K562 (cell line): ENCODE data around the gene BRD7. TPM values are rescaled to one million over a fixed set of nuclear protein-coding genes. Genes with fewer than 3 reads are reported as not detected.

ENCODE experiments used
- ATAC-seq: fragments of 200-7000 bp; cut with Tn5 transposase; 3 replicates; pipeline ENCODE4 v1.9.1; 2020; ENCODE audit warnings: moderate library complexity
- BruUV-seq: library from RNA; stranded (reverse); fragments of 400-500 nt; replicated peaks from 2 replicates; lab custom pipeline; 2021; lab: Mats Ljungman, UMichigan
- CTCF ChIA-PET: fragments of 300-600 bp; formaldehyde crosslinking; extraction: SDS; loops from one replicate; lab custom pipeline; 2021; ENCODE audit warnings: low intra/inter-chr PET ratio; lab: Yijun Ruan, JAX
- POLR2A ChIA-PET: fragments of 300-600, 350-650 bp; sonication (Branson Sonifier 250); formaldehyde crosslinking; extraction: SDS; loops from one replicate; lab custom pipeline; 2021; ENCODE audit warnings: antibody characterized with exemption, inconsistent platforms; lab: Yijun Ruan, JAX
- DNase-seq, 4 experiments: peaks; one replicate each; pipeline versions ENCODE4 v3.0.0 to v3.0.0-alpha.2; 2011 to 2018; ENCODE audit warnings: low spot score in 3 of 4, mixed read lengths in 3 of 4; ENCODE audit errors: extremely low read depth in 1 of 4
- FAIRE-seq: peaks from 2 replicates; lab custom pipeline; 2011; peaks lifted over from hg19 to GRCh38; lab: Jason Lieb, UNC
- H2AFZ ChIP-seq: 2 replicates; pipeline ENCODE4 v1.6.0; 2011; ENCODE audit warnings: low read depth, low read length, control low read depth, inconsistent platforms
- H3K27ac ChIP-seq: fragments of 200-600 bp; 3 replicates; pipeline ENCODE4 v1.8.0; 2011; ENCODE audit warnings: low read depth, mild to moderate bottlenecking, control low read depth, inconsistent platforms, low read length, moderate library complexity, mixed read lengths; ENCODE audit errors: extremely low read depth
- H3K27me3 ChIP-seq, 2 experiments: fragments of 300-600 bp in 1 of 2; 2 replicates in 1 of 2; 3 replicates in 1 of 2; pipeline versions ENCODE4 v1.6.0 to v1.8.0; 2011; ENCODE audit warnings: inconsistent platforms in 2 of 2, low read length in 2 of 2, mild to moderate bottlenecking in 1 of 2, mixed read lengths in 1 of 2, moderate library complexity in 1 of 2; ENCODE audit not compliant: control insufficient read depth in 2 of 2, insufficient read depth in 2 of 2
- H3K36me3 ChIP-seq: fragments of 300-600 bp; 3 replicates; pipeline ENCODE4 v1.8.0; 2011; ENCODE audit warnings: mild to moderate bottlenecking, low read length, inconsistent platforms; ENCODE audit not compliant: control insufficient read depth, insufficient read depth
- H3K4me1 ChIP-seq, 2 experiments: fragments of 200-600 bp in 1 of 2; replicated peaks in 1 of 2; 2 replicates in 1 of 2; 3 replicates in 1 of 2; pipeline versions ENCODE4 v1.5.1 to v1.8.0; 2011; ENCODE audit warnings: inconsistent platforms in 2 of 2, low read length in 2 of 2, mild to moderate bottlenecking in 1 of 2, mixed read lengths in 1 of 2, moderate library complexity in 1 of 2; ENCODE audit not compliant: control insufficient read depth in 2 of 2, insufficient read depth in 2 of 2
- H3K4me2 ChIP-seq: 2 replicates; pipeline ENCODE4 v1.6.1; 2011; ENCODE audit warnings: low read length, control low read depth, inconsistent platforms, mixed read lengths; ENCODE audit not compliant: insufficient read depth
- H3K4me3 ChIP-seq: fragments of 200-600 bp; sonication (generic), shearing (Covaris generic); 2 replicates; pipeline ENCODE4 v1.5.1; 2016; ENCODE audit warnings: control low read depth, inconsistent platforms
- H3K79me2 ChIP-seq: fragments of 200-600 bp; 3 replicates; pipeline ENCODE4 v1.8.0; 2011; ENCODE audit warnings: low read length, inconsistent platforms; ENCODE audit not compliant: control insufficient read depth, insufficient read depth
- H3K9ac ChIP-seq, 2 experiments: 2 replicates each; pipeline versions ENCODE4 v1.6.0 to v1.6.1; 2011; ENCODE audit warnings: low read depth in 2 of 2, low read length in 2 of 2, control low read depth in 1 of 2, inconsistent platforms in 1 of 2, mild to moderate bottlenecking in 1 of 2, mixed read lengths in 1 of 2; ENCODE audit not compliant: insufficient read depth in 1 of 2
- H3K9me1 ChIP-seq: one replicate; pipeline ENCODE4 v1.6.0; 2011; ENCODE audit warnings: inconsistent platforms, mild to moderate bottlenecking, low read length, moderate library complexity; ENCODE audit not compliant: control insufficient read depth, insufficient read depth
- H3K9me3 ChIP-seq: replicated peaks from 2 replicates; pipeline ENCODE4 v1.5.1; 2011; ENCODE audit warnings: low read depth, low read length, inconsistent platforms; ENCODE audit not compliant: control insufficient read depth, insufficient read depth
- H4K20me1 ChIP-seq: replicated peaks from 2 replicates; pipeline ENCODE4 v1.6.1; 2011; ENCODE audit warnings: low read length, inconsistent platforms, mixed read lengths; ENCODE audit not compliant: control insufficient read depth, insufficient read depth
- COPS2 ChIP-seq: fragments of 450-650 bp; conservative IDR thresholded peaks from 2 replicates; pipeline ENCODE4 v1.6.1; 2016; ENCODE audit warnings: mild to moderate bottlenecking, moderate library complexity
- ESRRB ChIP-seq: fragments of 250-450 bp; sonication (Bioruptor Pico); IDR thresholded peaks from 2 replicates; pipeline ENCODE4 v1.5.0; 2020; ENCODE audit warnings: mild to moderate bottlenecking, moderate library complexity, borderline replicate concordance
- ZNF3 ChIP-seq: fragments of 250-450 bp; sonication (Bioruptor Pico); IDR thresholded peaks from 2 replicates; pipeline ENCODE4 v1.5.0; 2021; ENCODE audit warnings: mild to moderate bottlenecking, moderate library complexity
- ZNF324 ChIP-seq: fragments of 250-450 bp; sonication (Bioruptor Pico); IDR thresholded peaks from 2 replicates; pipeline ENCODE4 v1.4.0; 2020; ENCODE audit warnings: mild to moderate bottlenecking
- ZNF408 ChIP-seq: fragments of 250-450 bp; sonication (Bioruptor Pico); IDR thresholded peaks from 2 replicates; pipeline ENCODE4 v1.4.0; 2020; ENCODE audit warnings: low read depth, mild to moderate bottlenecking, moderate library complexity
- WGBS: fragments of 100-300 bp; shearing (Covaris generic); methylation state at CpG from one replicate; pipeline ENCODE4 v1.1.6; 2016; ENCODE audit warnings: low coverage, mixed read lengths; ENCODE audit not compliant: insufficient coverage; ENCODE audit errors: missing lambda C conversion rate; 5-methylcytosine and 5-hydroxymethylcytosine counted together
- in situ Hi-C: fragments of 300-500 bp; cut with MboI; formaldehyde crosslinking; loops from 4 replicates; pipeline ENCODE4 v1.15.0; 2018; ENCODE audit warnings: inconsistent platforms, mixed read lengths
- intact Hi-C: fragments of 100-400 bp; cut with micrococcal nuclease; formaldehyde crosslinking; loops from 2 replicates; pipeline ENCODE4 v1.14.2; 2022
- polyA plus RNA-seq, 8 experiments: library from polyadenylated mRNA; depleted of rRNA in 4 of 8; stranded (reverse) in 5 of 8; unstranded in 3 of 8; fragments of >200 nt; fragmentation: Nextera tagmentation in 2 of 8; fragmentation: Illumina TruSeq in 1 of 8; extraction: Ambion mirVana in 2 of 8; extraction: Trizol in 1 of 8; gene quantifications; 2 replicates each; pipeline versions ENCODE4 v1.2.1 to v1.2.3, GENCODE V29; 2011 to 2014; ENCODE audit warnings: inconsistent platforms in 1 of 8, missing spikeins in 1 of 8
- total RNA-seq, 7 experiments: library from RNA; depleted of rRNA in 6 of 7; stranded (reverse); fragments of >200 nt in 6 of 7; fragmentation: Illumina TruSeq in 2 of 7; extraction: Trizol in 2 of 7; gene quantifications; 2 replicates each; pipeline versions ENCODE4 v1.2.1 to v1.2.3, GENCODE V29; 2011 to 2021; ENCODE audit warnings: low replicate concordance in 1 of 7
- TF ChIP-seq, protein P1 (sequence below), 3 experiments: IDR thresholded peaks in 2 of 3; conservative IDR thresholded peaks in 1 of 3; 2 replicates each; pipeline ENCODE4 v1.5.1; 2011 to 2012; ENCODE audit warnings: low read length in 3 of 3, mild to moderate bottlenecking in 3 of 3, control low read depth in 2 of 3, improper control_type of control experiment in 1 of 3, inconsistent platforms in 1 of 3, low read depth in 1 of 3, mixed read lengths in 1 of 3, moderate library complexity in 1 of 3; ENCODE audit not compliant: insufficient read depth in 2 of 3
- TF ChIP-seq, protein P2 (sequence below), 2 experiments: IDR thresholded peaks in 1 of 2; conservative IDR thresholded peaks in 1 of 2; 2 replicates each; pipeline ENCODE4 v1.6.1; 2016; ENCODE audit warnings: low read depth in 2 of 2, mild to moderate bottlenecking in 1 of 2, missing compliant biosample characterization in 1 of 2, missing genetic modification characterization in 1 of 2, moderate library complexity in 1 of 2

The BRD7 gene
- total and polyA plus RNA-seq, 9 of the 15 experiments (the other 6 are each of a cell fraction or from before 2014, with no cell fraction given), result 20.6 to 101 (median 68.7) TPM

DNA sequence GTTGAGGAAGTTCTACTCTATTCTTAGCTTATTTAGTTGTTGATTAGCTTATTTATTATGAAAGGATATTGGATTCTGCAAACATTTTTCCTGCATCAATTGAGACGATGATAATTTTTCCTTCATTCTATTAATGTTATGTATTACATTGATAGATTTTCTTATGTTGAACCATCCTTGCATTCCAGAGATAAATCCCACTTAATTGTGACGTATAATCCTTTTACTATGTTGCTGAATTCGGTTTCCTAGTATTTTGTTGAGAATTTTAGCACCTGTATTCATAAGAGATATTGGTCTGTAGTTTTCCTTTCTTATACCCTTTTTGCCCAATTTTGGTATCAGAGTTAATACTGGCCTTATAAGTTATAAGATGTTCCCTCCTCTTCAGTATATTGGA is 47.6 kb upstream of the BRD7 start:
- Histone ChIP-seq H3K4me2 (no peak overlapping the region), H3K27ac (no peak overlapping the region), H3K9ac (no peak overlapping the region), H4K20me1 (no peaks in the 10 kb centered on the region), H3K9me3 (peaks cover 2% of the 10 kb centered on the region), H3K79me2 (no peaks in the 10 kb centered on the region), H3K9me1 (no peaks in the 10 kb centered on the region), H3K36me3 (no peaks in the 10 kb centered on the region), H2AFZ (no peak overlapping the region), H3K27me3 (no peaks in the 10 kb centered on the region), H3K4me1 (no peaks in the 10 kb centered on the region), H3K4me3 (no peak overlapping the region)
- CTCF ChIA-PET, result no interaction called here
- POLR2A ChIA-PET, result no interaction called here
- ATAC-seq (no peak), FAIRE-seq (no peak), DNase-seq (no peak)
- 0% methylated on average over 3 of the region's 3 CpGs for WGBS
- TF ChIP-seq, protein P1, sequence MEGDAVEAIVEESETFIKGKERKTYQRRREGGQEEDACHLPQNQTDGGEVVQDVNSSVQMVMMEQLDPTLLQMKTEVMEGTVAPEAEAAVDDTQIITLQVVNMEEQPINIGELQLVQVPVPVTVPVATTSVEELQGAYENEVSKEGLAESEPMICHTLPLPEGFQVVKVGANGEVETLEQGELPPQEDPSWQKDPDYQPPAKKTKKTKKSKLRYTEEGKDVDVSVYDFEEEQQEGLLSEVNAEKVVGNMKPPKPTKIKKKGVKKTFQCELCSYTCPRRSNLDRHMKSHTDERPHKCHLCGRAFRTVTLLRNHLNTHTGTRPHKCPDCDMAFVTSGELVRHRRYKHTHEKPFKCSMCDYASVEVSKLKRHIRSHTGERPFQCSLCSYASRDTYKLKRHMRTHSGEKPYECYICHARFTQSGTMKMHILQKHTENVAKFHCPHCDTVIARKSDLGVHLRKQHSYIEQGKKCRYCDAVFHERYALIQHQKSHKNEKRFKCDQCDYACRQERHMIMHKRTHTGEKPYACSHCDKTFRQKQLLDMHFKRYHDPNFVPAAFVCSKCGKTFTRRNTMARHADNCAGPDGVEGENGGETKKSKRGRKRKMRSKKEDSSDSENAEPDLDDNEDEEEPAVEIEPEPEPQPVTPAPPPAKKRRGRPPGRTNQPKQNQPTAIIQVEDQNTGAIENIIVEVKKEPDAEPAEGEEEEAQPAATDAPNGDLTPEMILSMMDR (IDR thresholded peaks at IDR 0.05 in 2 of 3, conservative IDR thresholded peaks at IDR 0.05 in 1 of 3; ENCODE audit: insufficient read depth in 2 of 3, low read depth in 1 of 3, low read length in 3 of 3), result no peak
- peak; percentile 93 for TF ChIP-seq ZNF324 (CRISPR knock-in tag)
- intact Hi-C loops, result no loop called here
- in situ Hi-C loops, result no loop called here
- no TSS peak for BruUV-seq

DNA sequence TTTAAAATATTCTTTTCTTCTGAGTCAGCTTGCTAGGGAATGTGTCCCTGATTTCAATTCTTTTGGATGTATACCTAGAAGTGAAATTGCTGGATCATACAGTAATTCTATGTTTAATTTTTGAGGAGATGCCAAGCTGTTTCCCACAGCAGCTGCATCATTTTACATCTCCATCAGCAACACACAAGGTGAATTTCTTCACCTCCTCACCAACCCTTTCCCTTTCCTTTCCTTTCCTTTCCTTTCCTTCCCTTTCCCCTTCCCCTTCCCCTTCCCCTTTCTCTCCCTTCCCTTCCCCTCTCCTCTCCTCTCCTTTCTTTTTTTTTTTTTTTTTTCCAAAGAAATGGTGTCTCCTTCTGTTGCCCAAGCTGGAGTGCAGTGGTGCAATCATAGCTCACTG is 45.4 kb upstream of the BRD7 start:
- Histone ChIP-seq H2AFZ (no peak overlapping the region), H3K27ac (no peak overlapping the region), H3K36me3 (no peaks in the 10 kb centered on the region), H3K4me1 (no peaks in the 10 kb centered on the region), H3K79me2 (no peaks in the 10 kb centered on the region), H4K20me1 (no peaks in the 10 kb centered on the region), H3K9ac (no peak overlapping the region), H3K27me3 (no peaks in the 10 kb centered on the region), H3K4me3 (no peak overlapping the region), H3K9me3 (no peaks in the 10 kb centered on the region; the same call in 1 of the 2 replicates), H3K4me2 (no peak overlapping the region), H3K9me1 (no peaks in the 10 kb centered on the region)
- POLR2A ChIA-PET, result no interaction called here
- TF ChIP-seq, protein P2, sequence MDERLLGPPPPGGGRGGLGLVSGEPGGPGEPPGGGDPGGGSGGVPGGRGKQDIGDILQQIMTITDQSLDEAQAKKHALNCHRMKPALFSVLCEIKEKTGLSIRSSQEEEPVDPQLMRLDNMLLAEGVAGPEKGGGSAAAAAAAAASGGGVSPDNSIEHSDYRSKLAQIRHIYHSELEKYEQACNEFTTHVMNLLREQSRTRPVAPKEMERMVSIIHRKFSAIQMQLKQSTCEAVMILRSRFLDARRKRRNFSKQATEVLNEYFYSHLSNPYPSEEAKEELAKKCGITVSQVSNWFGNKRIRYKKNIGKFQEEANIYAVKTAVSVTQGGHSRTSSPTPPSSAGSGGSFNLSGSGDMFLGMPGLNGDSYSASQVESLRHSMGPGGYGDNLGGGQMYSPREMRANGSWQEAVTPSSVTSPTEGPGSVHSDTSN (CRISPR knock-in tag; IDR thresholded peaks at IDR 0.05; ENCODE audit: low read depth), result no peak
- TF ChIP-seq, protein P2 (tag; conservative IDR thresholded peaks at IDR 0.05; ENCODE audit: low read depth), result no peak
- TF ChIP-seq COPS2 (no peak), ZNF408 (no peak), ESRRB (no peak), ZNF3 (CRISPR knock-in tag) (no peak)
- intact Hi-C loops (no loop called here), in situ Hi-C loops (no loop called here)
- no peak for ATAC-seq
- no TSS peak for BruUV-seq
- FAIRE-seq, result no peak
- DNase-seq, result no peak
- CTCF ChIA-PET, result no interaction called here
